ENCODE data around the gene MYOZ1.
"Not testable (repeated sequence)": the region's sequence is repeated elsewhere in the genome, so short reads cannot be mapped to it uniquely, and the experiment has no call there.

MYOZ1 gene

GRCh38 chr10:73647875-73648651 is 6.8 kb upstream of the MYOZ1 start:
- DNase-seq = no peak

DNA sequence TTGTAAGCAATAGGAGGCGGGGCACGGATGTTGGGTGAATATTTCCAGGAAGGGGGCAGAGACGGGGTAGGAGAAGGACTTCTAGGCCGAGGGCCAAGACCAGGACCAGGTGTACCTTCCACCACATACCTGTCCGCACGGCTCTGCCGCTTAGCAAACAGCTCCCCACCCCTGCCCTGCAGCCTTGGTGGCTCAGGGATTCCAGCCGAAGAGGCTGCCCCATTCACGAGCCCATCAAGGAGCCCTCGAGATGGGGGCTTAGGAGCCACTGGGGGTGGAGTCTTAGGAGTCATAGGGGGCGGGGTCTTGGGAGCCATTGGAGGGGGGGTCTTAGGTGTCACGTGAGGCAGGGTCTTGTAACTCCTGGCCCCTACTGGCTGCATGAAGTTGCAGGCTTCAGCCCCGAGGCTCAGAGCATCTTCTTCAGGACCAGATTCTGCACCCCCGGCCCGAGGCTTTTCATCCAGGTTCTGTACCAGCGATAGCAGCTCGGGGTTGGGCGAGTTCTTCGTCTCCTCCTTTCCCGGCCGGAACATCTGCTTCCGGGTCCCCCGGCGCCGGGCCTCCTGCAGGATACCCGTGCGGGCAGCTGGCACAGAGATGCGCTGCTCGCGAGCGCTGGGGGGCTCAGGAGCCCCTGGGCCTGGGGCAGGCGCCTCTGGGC is 6.1 kb upstream of the MYOZ1 start:
- DNase-seq = no peak

DNA sequence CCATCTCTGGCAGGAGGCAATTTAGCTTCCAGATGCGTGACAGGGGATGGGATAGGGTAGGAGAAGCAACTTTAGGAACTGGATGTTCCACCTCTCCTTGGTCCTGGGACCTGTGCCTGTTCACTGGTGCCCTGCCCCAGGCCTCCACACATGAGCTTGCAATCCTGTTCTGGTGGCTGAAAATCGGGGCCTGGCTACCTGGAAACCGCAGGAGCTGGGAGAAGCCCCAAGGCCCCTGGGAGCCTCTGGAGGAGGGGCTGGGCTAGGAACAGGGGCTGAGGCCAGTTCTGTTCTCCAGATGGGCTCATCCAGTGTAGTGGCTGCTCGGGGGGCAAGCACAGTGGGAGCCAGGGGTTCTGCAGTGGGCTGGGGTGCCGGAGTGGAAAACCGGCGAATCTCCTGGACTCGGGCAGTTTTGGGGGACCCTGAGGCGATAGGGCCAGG is 5.3 kb upstream of the MYOZ1 start:
- no peak for DNase-seq

DNA sequence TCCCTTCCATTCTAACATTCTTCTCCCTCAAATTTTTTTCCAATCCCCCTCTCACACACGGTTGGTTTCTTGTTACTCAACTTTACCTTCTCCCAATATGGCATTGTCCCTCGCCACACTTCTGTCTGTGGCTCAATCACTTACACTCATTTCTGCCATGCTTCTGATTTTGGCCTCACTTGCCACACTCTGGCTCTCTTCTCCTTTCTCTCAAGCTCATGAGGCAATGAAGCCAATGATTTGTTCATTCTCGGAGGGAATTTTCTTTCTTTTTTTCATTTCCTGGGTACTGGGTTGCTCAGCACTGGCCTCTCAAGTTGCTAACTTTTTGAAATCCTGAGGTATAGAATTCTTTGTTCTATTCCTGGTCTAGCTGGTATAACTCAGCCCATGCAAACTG is 4.0 kb upstream of the MYOZ1 start:
- no peak for DNase-seq

- DNase-seq = no peak
Observed at GRCh38 chr10:73644767-73645166, 3.5 kb upstream of the MYOZ1 start.

- DNase-seq = no peak
Observed at GRCh38 chr10:73644015-73644743, 2.9 kb upstream of the MYOZ1 start.

- no peak for DNase-seq
Observed at GRCh38 chr10:73643362-73643761, 2.1 kb upstream of the MYOZ1 start.

DNA sequence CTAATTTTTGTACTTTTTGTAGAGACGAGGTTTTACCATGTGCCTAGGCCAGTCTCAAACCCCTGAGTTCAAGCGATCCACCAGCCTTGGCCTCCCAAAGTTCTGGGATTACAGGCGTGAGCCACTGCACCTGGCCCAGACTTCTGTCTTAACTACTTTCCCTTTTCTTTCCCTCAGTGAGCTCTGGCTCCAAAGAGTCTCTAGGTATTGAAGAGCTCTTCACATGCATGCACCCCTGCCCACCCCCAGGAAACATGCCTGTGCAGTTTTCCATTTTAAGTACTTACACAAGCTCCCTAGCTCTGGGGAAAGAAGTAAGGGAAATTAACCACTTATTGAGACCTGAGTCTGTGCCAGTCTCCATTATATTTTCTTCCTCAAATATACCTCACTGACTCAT is 2.0 kb downstream of the MYOZ1 start:
- DNase-seq = no peak

DNA sequence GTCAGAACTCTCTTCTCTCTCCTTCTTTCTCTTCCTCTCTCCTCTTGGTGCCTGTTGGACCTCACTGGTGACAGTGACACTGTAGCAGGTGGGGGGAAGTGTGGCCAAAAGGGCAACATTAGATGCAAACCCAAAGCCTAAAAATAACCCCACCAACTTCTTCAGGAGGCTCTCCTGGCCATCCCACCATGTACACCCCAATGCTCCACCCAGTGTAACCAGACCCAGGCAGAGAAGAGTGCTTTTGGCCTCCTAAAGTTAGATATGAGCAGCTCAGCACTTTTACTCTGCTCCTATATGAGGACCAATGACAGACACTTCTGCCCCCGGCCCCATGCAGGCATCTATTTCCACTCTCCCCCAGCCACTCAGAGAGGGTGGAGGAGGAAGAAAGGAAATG is 5.5 kb downstream of the MYOZ1 start:
- no peak for DNase-seq

- DNase-seq = no peak
Observed at GRCh38 chr10:73634421-73634820, 6.9 kb downstream of the MYOZ1 start.

- no peak for DNase-seq
Observed at GRCh38 chr10:73629165-73629564, 12.1 kb downstream of the MYOZ1 start.

GRCh38 chr10:73628405-73628804 is 12.9 kb downstream of the MYOZ1 start:
- no peak for DNase-seq

DNA sequence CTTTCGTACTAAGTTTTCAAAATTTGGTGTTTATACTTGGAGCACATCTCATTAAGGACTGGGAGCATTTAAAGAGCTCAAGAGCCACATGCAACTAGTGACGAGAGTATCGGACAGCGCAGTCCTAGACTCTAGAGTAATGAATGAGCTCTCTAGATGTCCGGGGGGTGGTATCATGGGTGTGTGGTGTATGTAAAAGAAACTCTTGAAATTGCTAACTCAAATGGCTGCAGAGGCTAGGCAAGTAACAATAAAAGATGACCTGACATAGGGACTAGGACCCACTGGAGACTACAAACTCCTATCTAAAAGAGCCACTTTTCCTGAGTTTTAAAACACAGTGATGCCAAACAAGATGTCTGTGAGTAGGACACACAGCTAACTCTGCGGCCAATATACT is 14.0 kb downstream of the MYOZ1 start:
- no peak for DNase-seq

- DNase-seq = peak; percentile 73
Observed at GRCh38 chr10:73625884-73626752, 15.2 kb downstream of the MYOZ1 start.

DNA sequence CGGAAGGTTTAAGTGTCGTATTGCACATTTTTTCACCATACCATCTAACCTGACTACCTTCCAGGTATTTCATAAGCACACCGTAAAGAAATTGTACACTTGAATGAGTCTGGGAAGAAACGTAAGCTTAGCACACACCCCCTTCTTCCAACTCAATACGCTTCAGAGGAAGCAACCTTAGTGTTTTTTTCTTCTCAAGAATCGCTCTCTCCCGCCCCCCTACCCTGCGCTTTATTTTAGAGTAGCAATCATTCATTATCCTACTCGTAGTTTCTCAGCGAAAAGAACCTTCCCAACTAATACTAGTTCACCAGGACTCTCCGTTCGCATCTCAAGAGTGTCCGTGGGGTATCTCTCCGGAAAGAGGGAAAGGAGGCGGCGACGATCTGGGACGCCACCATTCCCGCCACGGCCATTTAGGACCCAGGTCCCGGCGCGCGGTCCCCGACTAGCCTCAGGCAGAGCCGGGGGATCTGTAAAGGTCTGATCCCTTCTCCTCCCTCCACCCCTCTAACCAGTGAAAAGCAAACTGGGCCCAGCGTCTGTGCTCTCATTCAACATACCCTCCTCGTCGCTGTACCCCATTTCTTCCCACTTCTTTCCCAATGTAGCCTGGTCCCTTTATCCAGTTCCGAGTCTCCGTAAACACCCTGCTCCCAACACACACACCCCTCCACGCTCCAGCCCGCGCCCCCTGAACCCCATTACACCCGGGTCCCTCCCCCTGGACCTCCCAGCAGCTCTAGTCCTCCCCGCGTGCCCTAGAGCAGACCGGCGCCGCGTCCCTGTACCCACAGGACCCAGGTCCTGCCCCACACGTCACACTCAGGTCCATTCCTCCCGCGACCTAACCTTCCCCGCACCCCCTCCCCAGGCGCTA is 16.0 kb downstream of the MYOZ1 start:
- DNase-seq = no peak

DNA sequence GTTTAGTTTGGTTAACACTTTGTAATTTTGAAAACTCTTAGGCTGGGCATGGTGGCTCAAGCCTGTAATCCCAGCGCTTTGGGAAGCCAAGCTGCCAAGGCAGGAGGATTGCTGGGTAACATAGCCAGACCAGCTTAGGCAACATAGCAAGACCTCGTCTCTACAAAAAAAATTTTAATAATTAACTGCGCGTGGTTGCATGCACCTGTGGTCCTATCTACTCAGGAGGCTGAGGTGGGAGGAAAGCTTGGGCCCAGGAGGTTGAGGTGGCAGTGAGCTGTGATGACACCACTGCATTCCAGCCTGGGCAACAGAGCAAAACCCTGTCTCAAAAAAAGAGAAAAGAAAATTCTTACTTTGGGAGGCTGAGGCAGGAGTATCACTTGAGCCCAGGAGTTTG is 18.2 kb downstream of the MYOZ1 start:
- DNase-seq = no peak

DNA sequence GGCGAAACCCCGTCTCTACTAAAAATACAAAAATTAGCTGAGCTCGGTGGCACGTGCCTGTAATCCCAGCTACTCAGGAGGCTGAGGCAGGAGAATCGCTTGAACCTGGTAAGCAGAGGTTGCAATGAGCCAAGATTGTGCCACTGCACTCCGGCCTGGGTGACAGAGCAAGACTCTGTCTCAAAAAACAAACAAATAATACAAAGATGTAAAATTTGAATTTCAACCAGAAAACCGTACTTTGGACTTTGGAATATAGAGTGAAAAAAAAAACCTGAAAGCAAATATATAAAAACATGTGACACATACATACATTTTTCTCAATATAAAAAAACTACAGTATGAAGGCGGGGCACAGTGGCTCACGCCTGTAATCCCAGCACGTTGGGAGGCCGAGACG is 20.3 kb downstream of the MYOZ1 start:
- not testable (repeated sequence) for DNase-seq

GRCh38 chr10:73617143-73617542 is 24.1 kb downstream of the MYOZ1 start:
- DNase-seq = not testable (repeated sequence)

- DNase-seq = no peak
Observed at GRCh38 chr10:73614720-73615119, 26.6 kb downstream of the MYOZ1 start.

- no peak for DNase-seq
Observed at GRCh38 chr10:73609116-73609515, 32.2 kb downstream of the MYOZ1 start.

- no peak for DNase-seq
Observed at GRCh38 chr10:73601486-73601921, 39.8 kb downstream of the MYOZ1 start.

- no peak for DNase-seq
Observed at GRCh38 chr10:73597346-73597745, 43.9 kb downstream of the MYOZ1 start.
